ENCODE data around the gene MBD3L2.
"Not testable (repeated sequence)": the region's sequence is repeated elsewhere in the genome, so short reads cannot be mapped to it uniquely, and the experiment has no call there.

- not testable (repeated sequence) for TF ChIP-seq FOXM1 (IDR thresholded peaks at IDR 0.05; ENCODE audit: low read depth); FOXM1 (CRISPR knock-in tag; IDR thresholded peaks at IDR 0.05; ENCODE audit: low read depth); SIX5 (IDR thresholded peaks at IDR 0.05; ENCODE audit: borderline replicate concordance in 1 of 2, insufficient read depth in 1 of 2, low read depth in 1 of 2, low read length in 2 of 2); RBM14 (IDR thresholded peaks at IDR 0.05; ENCODE audit: borderline replicate concordance, insufficient read depth, low read depth, low read length); MCM3 (IDR thresholded peaks at IDR 0.05); TGIF2 (CRISPR knock-in tag; IDR thresholded peaks at IDR 0.05); SRF (CRISPR knock-in tag; IDR thresholded peaks at IDR 0.05)
Measured at GRCh38 chr19:7051421-7051820, 2.3 kb downstream of the MBD3L2 start.
